Endothelial cell of umbilical vein (primary cell): ENCODE data around the gene ANO4. TPM values are rescaled to one million over a fixed set of nuclear protein-coding genes. Genes with fewer than 3 reads are reported as not detected.

Experiments
- BruUV-seq: library from RNA; stranded (reverse); fragments of 400-500 nt; replicated peaks from 2 replicates; lab custom pipeline; 2021; lab: Mats Ljungman, UMichigan
- CTCF ChIA-PET: fragments of 300-600, 350-600 bp; sonication (Branson Sonifier 250); formaldehyde crosslinking; loops from one replicate; lab custom pipeline; 2021; ENCODE audit warnings: antibody characterized with exemption, inconsistent platforms; lab: Charles Lee
- POLR2A ChIA-PET: fragments of 300-600, 350-600 bp; sonication (Branson Sonifier 250); formaldehyde crosslinking; loops from one replicate; lab custom pipeline; 2021; ENCODE audit warnings: antibody characterized with exemption, inconsistent platforms; lab: Charles Lee
- DNase-seq: peaks from one replicate; pipeline ENCODE4 v3.0.0-alpha.2; 2011; ENCODE audit warnings: low read depth, low spot score
- FAIRE-seq: peaks from 2 replicates; lab custom pipeline; 2011; peaks lifted over from hg19 to GRCh38; lab: Jason Lieb, UNC
- H2AFZ ChIP-seq: 2 replicates; pipeline ENCODE4 v1.6.0; 2012; ENCODE audit warnings: low read depth, low read length, control low read depth, inconsistent platforms
- H3K27ac ChIP-seq: 2 replicates; pipeline ENCODE4 v1.5.1; 2011; ENCODE audit warnings: low read depth, mild to moderate bottlenecking, control low read depth, low read length, moderate library complexity; ENCODE audit not compliant: insufficient read depth
- H3K27me3 ChIP-seq, 2 experiments: 2 replicates each; pipeline versions ENCODE4 v1.6.0 to v1.6.1; 2011; ENCODE audit warnings: low read length in 2 of 2, mixed read lengths in 1 of 2; ENCODE audit not compliant: control insufficient read depth in 2 of 2, insufficient read depth in 2 of 2
- H3K36me3 ChIP-seq, 2 experiments: 2 replicates in 1 of 2; 3 replicates in 1 of 2; pipeline ENCODE4 v1.5.1; 2011; ENCODE audit warnings: low read length in 2 of 2, mild to moderate bottlenecking in 1 of 2, moderate library complexity in 1 of 2; ENCODE audit not compliant: control insufficient read depth in 2 of 2, insufficient read depth in 2 of 2; ENCODE audit errors: extremely low read depth in 1 of 2
- H3K4me1 ChIP-seq: 3 replicates; pipeline ENCODE4 v1.5.1; 2011; ENCODE audit warnings: mild to moderate bottlenecking, low read length; ENCODE audit not compliant: control insufficient read depth, insufficient read depth; ENCODE audit errors: extremely low read depth
- H3K4me2 ChIP-seq: 2 replicates; pipeline ENCODE4 v1.6.1; 2011; ENCODE audit warnings: low read length, control low read depth, mixed read lengths; ENCODE audit not compliant: insufficient read depth
- H3K4me3 ChIP-seq, 3 experiments: fragments of 200-600 bp in 1 of 3; sonication (generic), shearing (Covaris generic) in 1 of 3; replicated peaks in 1 of 3; 2 replicates each; pipeline ENCODE4 v1.5.1; 2011 to 2016; ENCODE audit warnings: control low read depth in 3 of 3, low read length in 3 of 3, mild to moderate bottlenecking in 2 of 3, inconsistent platforms in 1 of 3, low read depth in 1 of 3, moderate library complexity in 1 of 3; ENCODE audit not compliant: insufficient read depth in 1 of 3
- H3K79me2 ChIP-seq: 2 replicates; pipeline ENCODE4 v1.6.0; 2012; ENCODE audit warnings: low read length, inconsistent platforms; ENCODE audit not compliant: control insufficient read depth, insufficient read depth
- H3K9ac ChIP-seq: replicated peaks from 2 replicates; pipeline ENCODE3; 2011; ENCODE audit warnings: low read length, control low read depth; ENCODE audit not compliant: insufficient read depth; ENCODE audit errors: extremely low read depth
- H3K9me1 ChIP-seq: replicated peaks from 3 replicates; pipeline ENCODE4 v1.6.0; 2011; ENCODE audit warnings: mild to moderate bottlenecking, low read length; ENCODE audit not compliant: control insufficient read depth, insufficient read depth; ENCODE audit errors: extremely low read depth
- H3K9me3 ChIP-seq: replicated peaks from 2 replicates; pipeline ENCODE4 v1.5.1; 2012; ENCODE audit warnings: low read length, inconsistent platforms; ENCODE audit not compliant: control insufficient read depth, insufficient read depth
- H4K20me1 ChIP-seq: replicated peaks from 2 replicates; pipeline ENCODE3; 2011; ENCODE audit warnings: mild to moderate bottlenecking, low read length; ENCODE audit not compliant: control insufficient read depth, insufficient read depth; ENCODE audit errors: extremely low read depth
- EZH2 ChIP-seq: IDR thresholded peaks from 2 replicates; pipeline ENCODE4 v1.6.1; 2012; ENCODE audit warnings: borderline replicate concordance, low read depth, mild to moderate bottlenecking, moderate library complexity, low read length, inconsistent platforms; ENCODE audit not compliant: severe bottlenecking
- FOS ChIP-seq: IDR thresholded peaks from 2 replicates; pipeline ENCODE4 v1.6.1; 2011; ENCODE audit warnings: mild to moderate bottlenecking, low read length, moderate library complexity, borderline replicate concordance; ENCODE audit not compliant: insufficient read depth
- GATA2 ChIP-seq: IDR thresholded peaks from 2 replicates; pipeline ENCODE4 v1.7.0; 2011; ENCODE audit warnings: low read depth, mild to moderate bottlenecking, moderate library complexity, mixed read lengths, low read length; ENCODE audit not compliant: insufficient read length, insufficient read depth
- JUN ChIP-seq: IDR thresholded peaks from 2 replicates; pipeline ENCODE4 v1.6.1; 2011; ENCODE audit warnings: borderline replicate concordance, low read depth; ENCODE audit not compliant: insufficient read length, insufficient read depth
- MYC ChIP-seq: IDR thresholded peaks from one replicate; pipeline ENCODE4 v1.6.1; 2011; ENCODE audit warnings: mild to moderate bottlenecking, low read depth, low read length
- POLR2A ChIP-seq: IDR thresholded peaks from 2 replicates; pipeline ENCODE4 v1.6.1; 2012; ENCODE audit warnings: low read depth, mild to moderate bottlenecking, control low read depth, low read length
- POLR2AphosphoS5 ChIP-seq: IDR thresholded peaks from 2 replicates; pipeline ENCODE4 v1.6.1; 2012; ENCODE audit warnings: low read depth, mild to moderate bottlenecking, control low read depth, low read length, moderate library complexity; ENCODE audit not compliant: insufficient read depth
- dilution Hi-C: fragments of 300-500 bp; cut with MboI; formaldehyde crosslinking; loops from one replicate; pipeline ENCODE4 v1.15.0; 2019; ENCODE audit warnings: low sequenced_read_pairs; ENCODE audit not compliant: extremely low pct_ligation_motif_present
- intact Hi-C: fragments of 100-400 bp; cut with micrococcal nuclease; formaldehyde crosslinking; loops from one replicate; pipeline ENCODE4 v1.10.0; 2022
- polyA plus RNA-seq, 4 experiments: library from polyadenylated mRNA; depleted of rRNA in 3 of 4; stranded (reverse) in 3 of 4; unstranded in 1 of 4; fragments of >200 nt; gene quantifications; 2 replicates each; pipeline versions ENCODE4 v1.2.1 to v1.2.3, GENCODE V29; 2011 to 2012; ENCODE audit warnings: missing spikeins in 1 of 4
- total RNA-seq: library from RNA; stranded (reverse); gene quantifications from 2 replicates; pipeline ENCODE4 v1.2.3, GENCODE V29; 2021
- TF ChIP-seq, protein P1 (sequence below), 2 donors: IDR thresholded peaks; 1 replicate in 1 of 2; 2 replicates in 1 of 2; pipeline ENCODE4 v1.5.1; 2011; ENCODE audit warnings: low read length in 2 of 2, mild to moderate bottlenecking in 2 of 2, moderate library complexity in 2 of 2, control low read depth in 1 of 2, inconsistent platforms in 1 of 2, low read depth in 1 of 2; ENCODE audit not compliant: insufficient read depth in 1 of 2; ENCODE audit errors: extremely low read depth in 1 of 2
- TF ChIP-seq, protein P2 (sequence below): IDR thresholded peaks from 2 replicates; pipeline ENCODE4 v1.6.1; 2011; ENCODE audit not compliant: insufficient read depth, insufficient read length

Gene ANO4
- total and polyA plus RNA-seq, 2 donors (not counting 3 experiments of a cell fraction or from before 2014, with no cell fraction given): 0.25 TPM; not detected in 1

DNA sequence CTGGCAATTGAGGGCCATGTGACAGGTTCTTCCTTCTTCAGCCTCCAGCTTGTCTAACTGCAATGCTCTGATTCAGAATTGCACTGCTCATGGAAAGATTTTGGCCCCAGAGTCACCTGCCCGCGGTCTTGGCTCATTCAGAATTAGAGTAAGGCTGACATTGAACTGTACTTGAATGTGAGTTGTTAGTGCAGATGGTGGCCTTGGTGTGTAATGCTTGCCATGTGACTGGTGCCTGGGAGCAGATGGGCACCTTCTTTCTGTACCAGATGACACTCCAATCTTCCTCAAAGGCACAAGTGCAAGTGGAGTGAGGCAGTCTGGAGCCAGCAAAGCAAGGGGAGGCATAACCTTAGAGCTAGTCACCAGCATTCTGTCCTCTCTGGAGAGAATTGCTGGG is 36.5 kb upstream of the ANO4 start:
- no peak overlapping the region for H3K4me3 ChIP-seq
- FAIRE-seq (no peak), DNase-seq (no peak)
- no peak overlapping the region for H2AFZ ChIP-seq
- ChIA-PET CTCF (no interaction called here), POLR2A (no interaction called here)
- no peak overlapping the region for H3K4me2 ChIP-seq
- H3K79me2 ChIP-seq: no peaks in the 10 kb centered on the region
- no TSS peak for BruUV-seq
- intact Hi-C loops (no loop called here), dilution Hi-C loops (no loop called here)
- TF ChIP-seq POLR2A: no peak
- TF ChIP-seq MYC: no peak
- TF ChIP-seq POLR2AphosphoS5: no peak
- TF ChIP-seq, protein P1, sequence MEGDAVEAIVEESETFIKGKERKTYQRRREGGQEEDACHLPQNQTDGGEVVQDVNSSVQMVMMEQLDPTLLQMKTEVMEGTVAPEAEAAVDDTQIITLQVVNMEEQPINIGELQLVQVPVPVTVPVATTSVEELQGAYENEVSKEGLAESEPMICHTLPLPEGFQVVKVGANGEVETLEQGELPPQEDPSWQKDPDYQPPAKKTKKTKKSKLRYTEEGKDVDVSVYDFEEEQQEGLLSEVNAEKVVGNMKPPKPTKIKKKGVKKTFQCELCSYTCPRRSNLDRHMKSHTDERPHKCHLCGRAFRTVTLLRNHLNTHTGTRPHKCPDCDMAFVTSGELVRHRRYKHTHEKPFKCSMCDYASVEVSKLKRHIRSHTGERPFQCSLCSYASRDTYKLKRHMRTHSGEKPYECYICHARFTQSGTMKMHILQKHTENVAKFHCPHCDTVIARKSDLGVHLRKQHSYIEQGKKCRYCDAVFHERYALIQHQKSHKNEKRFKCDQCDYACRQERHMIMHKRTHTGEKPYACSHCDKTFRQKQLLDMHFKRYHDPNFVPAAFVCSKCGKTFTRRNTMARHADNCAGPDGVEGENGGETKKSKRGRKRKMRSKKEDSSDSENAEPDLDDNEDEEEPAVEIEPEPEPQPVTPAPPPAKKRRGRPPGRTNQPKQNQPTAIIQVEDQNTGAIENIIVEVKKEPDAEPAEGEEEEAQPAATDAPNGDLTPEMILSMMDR (IDR thresholded peaks at IDR 0.05; ENCODE audit: extremely low read depth in 1 of 2, insufficient read depth in 1 of 2, low read depth in 1 of 2, low read length in 2 of 2): no peak
- TF ChIP-seq FOS: no peak
- TF ChIP-seq GATA2: no peak
- TF ChIP-seq, protein P2, sequence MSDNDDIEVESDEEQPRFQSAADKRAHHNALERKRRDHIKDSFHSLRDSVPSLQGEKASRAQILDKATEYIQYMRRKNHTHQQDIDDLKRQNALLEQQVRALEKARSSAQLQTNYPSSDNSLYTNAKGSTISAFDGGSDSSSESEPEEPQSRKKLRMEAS: no peak
- no peak for TF ChIP-seq JUN
- TF ChIP-seq EZH2: no peak
- H3K27me3 ChIP-seq: no peaks in the 10 kb centered on the region
- H3K9ac ChIP-seq: no peak overlapping the region
- no peaks in the 10 kb centered on the region for H3K9me1 ChIP-seq
- no peaks in the 10 kb centered on the region for H4K20me1 ChIP-seq
- no peaks in the 10 kb centered on the region for H3K9me3 ChIP-seq
- H3K36me3 ChIP-seq: no peaks in the 10 kb centered on the region
- H3K27ac ChIP-seq: no peak overlapping the region
- H3K4me1 ChIP-seq: no peaks in the 10 kb centered on the region
